Peyer's patch (tissue), 4 donors: ENCODE measurements around the gene ADK. TPM values are rescaled to one million over a fixed set of nuclear protein-coding genes. Genes with fewer than 3 reads are reported as not detected.

Experiments used
- DNase-seq, 3 donors: peaks; one replicate each; pipeline ENCODE4 v3.0.0-alpha.2; 2017 to 2019
- H3K27ac ChIP-seq, 4 donors: fragments of 200-600 bp; sonication (generic); one replicate each; pipeline ENCODE4 v1.5.1; 2016 to 2019
- H3K27me3 ChIP-seq, 2 donors: fragments of 200-600 bp; sonication (generic); one replicate each; pipeline ENCODE4 v1.5.1; 2019
- H3K36me3 ChIP-seq, 3 donors: fragments of 200-600 bp; sonication (generic); one replicate each; pipeline ENCODE4 v1.5.1; 2016 to 2019
- H3K4me1 ChIP-seq, 4 donors: fragments of 200-600 bp; sonication (generic); one replicate each; pipeline ENCODE4 v1.5.1; 2016 to 2019
- H3K4me3 ChIP-seq, 4 donors: fragments of 200-600 bp; sonication (generic); 1 replicate in 3 of 4; 2 replicates in 1 of 4; pipeline ENCODE4 v1.5.1; 2016 to 2019; ENCODE audit warnings: mild to moderate bottlenecking in 1 of 4
- H3K9me3 ChIP-seq, 4 donors: fragments of 200-600 bp; sonication (generic); one replicate each; pipeline ENCODE4 v1.5.1; 2016 to 2019; ENCODE audit warnings: mild to moderate bottlenecking in 1 of 4
- POLR2A ChIP-seq, 2 donors: fragments of 450-650 bp; IDR thresholded peaks; one replicate each; pipeline ENCODE4 v1.5.1; 2017; ENCODE audit warnings: antibody characterized with exemption in 2 of 2, mild to moderate bottlenecking in 2 of 2, moderate library complexity in 2 of 2
- total RNA-seq, 4 donors: library from RNA; depleted of rRNA; stranded (reverse); fragments of >200 nt; gene quantifications; one replicate each; pipeline ENCODE4 v1.1.0, GENCODE V29; 2016
- TF ChIP-seq, protein P1 (sequence below), 6 experiments: fragments of 450-650 bp in 4 of 6; fragments of 200-600 bp in 2 of 6; sonication (generic) in 1 of 6; IDR thresholded peaks; one replicate each; pipeline ENCODE4 v1.5.1; 2017 to 2019; ENCODE audit warnings: antibody characterized with exemption in 6 of 6, mild to moderate bottlenecking in 3 of 6, moderate library complexity in 1 of 6

The ADK gene
- total RNA-seq, 4 donors from 2014 or later: 7.4 to 50.3 (median 14.3) TPM

DNA sequence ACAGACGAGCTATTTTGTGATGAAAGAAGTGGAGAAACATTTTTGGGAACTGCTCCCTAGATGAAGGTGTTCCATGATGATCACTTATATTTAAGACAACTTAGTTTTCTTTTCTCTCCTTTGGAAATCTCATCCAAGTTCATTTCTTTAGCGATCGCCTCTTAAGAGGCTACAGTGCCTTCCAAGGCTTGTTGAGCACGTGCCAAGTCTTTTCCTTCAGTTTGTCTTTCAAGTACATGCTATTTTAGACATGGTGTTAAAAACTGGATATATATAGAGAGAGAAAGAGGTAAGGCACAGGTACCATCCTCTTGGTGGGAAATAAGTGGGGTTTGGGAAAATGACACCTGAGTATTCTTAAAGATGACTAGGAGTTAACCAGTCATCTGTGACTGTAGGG, 2.7 kb downstream of the ADK start:
- H3K27ac ChIP-seq: peak overlapping the region in 1 of 4 donors; percentile 16
- H3K36me3 ChIP-seq: no peaks in the 10 kb centered on the region
- no peak overlapping the region for H3K4me3 ChIP-seq
- no peak for DNase-seq
- H3K9me3 ChIP-seq: no peaks in the 10 kb centered on the region
- no peaks in the 10 kb centered on the region for H3K27me3 ChIP-seq
- peaks cover 0 to 34% (median 2%) of the 10 kb centered on the region in 4 donors for H3K4me1 ChIP-seq
- TF ChIP-seq, protein P1, sequence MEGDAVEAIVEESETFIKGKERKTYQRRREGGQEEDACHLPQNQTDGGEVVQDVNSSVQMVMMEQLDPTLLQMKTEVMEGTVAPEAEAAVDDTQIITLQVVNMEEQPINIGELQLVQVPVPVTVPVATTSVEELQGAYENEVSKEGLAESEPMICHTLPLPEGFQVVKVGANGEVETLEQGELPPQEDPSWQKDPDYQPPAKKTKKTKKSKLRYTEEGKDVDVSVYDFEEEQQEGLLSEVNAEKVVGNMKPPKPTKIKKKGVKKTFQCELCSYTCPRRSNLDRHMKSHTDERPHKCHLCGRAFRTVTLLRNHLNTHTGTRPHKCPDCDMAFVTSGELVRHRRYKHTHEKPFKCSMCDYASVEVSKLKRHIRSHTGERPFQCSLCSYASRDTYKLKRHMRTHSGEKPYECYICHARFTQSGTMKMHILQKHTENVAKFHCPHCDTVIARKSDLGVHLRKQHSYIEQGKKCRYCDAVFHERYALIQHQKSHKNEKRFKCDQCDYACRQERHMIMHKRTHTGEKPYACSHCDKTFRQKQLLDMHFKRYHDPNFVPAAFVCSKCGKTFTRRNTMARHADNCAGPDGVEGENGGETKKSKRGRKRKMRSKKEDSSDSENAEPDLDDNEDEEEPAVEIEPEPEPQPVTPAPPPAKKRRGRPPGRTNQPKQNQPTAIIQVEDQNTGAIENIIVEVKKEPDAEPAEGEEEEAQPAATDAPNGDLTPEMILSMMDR (IDR thresholded peaks at IDR 0.05): no peak
- no peak for TF ChIP-seq POLR2A (IDR thresholded peaks at IDR 0.05)

DNA sequence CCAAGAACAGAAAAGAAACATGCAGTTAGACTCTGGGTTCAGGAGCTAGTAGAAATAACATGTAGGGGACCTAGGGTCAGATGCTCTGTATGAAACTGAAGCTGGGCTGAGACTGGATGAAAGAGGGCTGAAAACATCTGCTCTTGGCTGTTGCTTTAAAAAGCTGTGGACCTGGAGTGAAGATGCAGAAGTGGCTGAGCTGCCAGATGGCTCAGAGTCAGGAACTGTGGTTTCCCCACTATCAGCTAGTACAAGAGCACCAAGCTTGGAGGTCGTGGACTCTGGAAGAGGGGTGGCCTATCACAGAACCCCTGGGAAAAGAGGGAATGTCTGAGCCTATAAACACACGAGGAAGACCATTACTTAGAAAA, 5.9 kb downstream of the ADK start:
- TF ChIP-seq, protein P1 (IDR thresholded peaks at IDR 0.05): no peak
- no peak for TF ChIP-seq POLR2A (IDR thresholded peaks at IDR 0.05)
- no peaks in the 10 kb centered on the region for H3K9me3 ChIP-seq
- no peaks in the 10 kb centered on the region for H3K27me3 ChIP-seq
- H3K4me3 ChIP-seq: no peak overlapping the region
- no peak for DNase-seq
- no peak overlapping the region for H3K27ac ChIP-seq
- H3K4me1 ChIP-seq: peaks cover 0 to 21% (median 0%) of the 10 kb centered on the region in 4 donors
- no peaks in the 10 kb centered on the region for H3K36me3 ChIP-seq

DNA sequence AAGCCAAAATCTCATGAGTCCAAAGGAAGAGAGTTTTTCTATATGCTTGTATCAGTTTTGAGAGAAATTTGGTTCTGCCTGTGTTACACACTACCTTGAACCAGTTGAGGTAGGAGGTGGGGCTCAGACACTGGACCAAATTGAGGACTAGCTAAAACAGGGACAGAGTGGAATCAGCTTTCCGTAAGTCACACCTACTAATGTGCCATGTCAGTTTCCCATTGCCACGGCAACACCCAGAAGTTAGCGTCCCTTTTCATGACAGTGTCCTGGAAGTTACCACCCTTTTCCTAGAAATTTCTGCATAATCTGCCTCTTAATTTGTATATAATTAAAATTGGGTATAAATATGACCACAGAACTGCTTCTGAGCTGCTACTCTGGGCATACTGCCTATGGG, 9.0 kb downstream of the ADK start:
- Histone ChIP-seq H3K9me3 (no peaks in the 10 kb centered on the region), H3K36me3 (no peaks in the 10 kb centered on the region), H3K27me3 (no peaks in the 10 kb centered on the region), H3K4me1 (peaks cover 0 to 6% (median 0%) of the 10 kb centered on the region in 4 donors), H3K27ac (no peak overlapping the region), H3K4me3 (no peak overlapping the region)
- DNase-seq: no peak
- no peak for TF ChIP-seq POLR2A (IDR thresholded peaks at IDR 0.05)
- TF ChIP-seq, protein P1 (IDR thresholded peaks at IDR 0.05): no peak

DNA sequence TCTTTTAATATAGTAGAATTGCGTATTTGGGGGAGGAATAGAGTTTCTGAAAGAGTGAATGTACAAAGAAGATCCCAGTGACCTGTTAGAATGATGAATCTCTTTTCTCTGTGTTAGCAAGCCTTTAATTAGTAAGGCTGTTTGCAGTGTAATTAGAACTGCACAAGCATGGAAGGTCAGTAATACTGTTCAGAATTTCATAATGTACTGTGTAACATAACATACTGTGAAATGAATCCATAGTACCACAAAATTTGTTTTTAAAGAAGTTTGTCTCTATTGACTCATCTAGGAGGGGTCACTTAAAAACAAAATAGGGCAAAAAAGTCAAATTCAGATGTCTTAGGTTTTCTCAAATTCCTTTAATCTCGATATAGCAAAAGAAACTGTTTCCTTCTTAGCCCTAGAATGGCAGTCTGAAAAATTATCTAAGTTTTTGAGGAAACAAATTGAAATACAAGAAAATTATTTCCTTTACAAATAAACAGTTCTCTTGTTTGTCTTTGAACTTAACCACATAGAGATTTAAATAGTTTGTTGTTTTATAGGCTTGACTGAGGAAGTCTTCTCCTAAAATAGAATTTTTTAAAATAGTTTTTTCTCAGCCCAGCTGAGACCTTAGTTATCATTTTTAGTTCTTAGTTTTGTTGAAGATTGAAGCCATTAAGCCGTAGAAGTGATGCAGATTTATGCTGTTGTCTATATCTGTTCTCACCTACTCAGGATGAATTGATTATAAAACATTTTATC, 12.5 kb downstream of the ADK start:
- no peak for DNase-seq
- Histone ChIP-seq H3K4me3 (no peak overlapping the region), H3K27me3 (no peaks in the 10 kb centered on the region), H3K9me3 (no peaks in the 10 kb centered on the region), H3K4me1 (no peaks in the 10 kb centered on the region), H3K27ac (no peak overlapping the region), H3K36me3 (no peaks in the 10 kb centered on the region)
- TF ChIP-seq, protein P1 (IDR thresholded peaks at IDR 0.05): no peak
- no peak for TF ChIP-seq POLR2A (IDR thresholded peaks at IDR 0.05)

DNA sequence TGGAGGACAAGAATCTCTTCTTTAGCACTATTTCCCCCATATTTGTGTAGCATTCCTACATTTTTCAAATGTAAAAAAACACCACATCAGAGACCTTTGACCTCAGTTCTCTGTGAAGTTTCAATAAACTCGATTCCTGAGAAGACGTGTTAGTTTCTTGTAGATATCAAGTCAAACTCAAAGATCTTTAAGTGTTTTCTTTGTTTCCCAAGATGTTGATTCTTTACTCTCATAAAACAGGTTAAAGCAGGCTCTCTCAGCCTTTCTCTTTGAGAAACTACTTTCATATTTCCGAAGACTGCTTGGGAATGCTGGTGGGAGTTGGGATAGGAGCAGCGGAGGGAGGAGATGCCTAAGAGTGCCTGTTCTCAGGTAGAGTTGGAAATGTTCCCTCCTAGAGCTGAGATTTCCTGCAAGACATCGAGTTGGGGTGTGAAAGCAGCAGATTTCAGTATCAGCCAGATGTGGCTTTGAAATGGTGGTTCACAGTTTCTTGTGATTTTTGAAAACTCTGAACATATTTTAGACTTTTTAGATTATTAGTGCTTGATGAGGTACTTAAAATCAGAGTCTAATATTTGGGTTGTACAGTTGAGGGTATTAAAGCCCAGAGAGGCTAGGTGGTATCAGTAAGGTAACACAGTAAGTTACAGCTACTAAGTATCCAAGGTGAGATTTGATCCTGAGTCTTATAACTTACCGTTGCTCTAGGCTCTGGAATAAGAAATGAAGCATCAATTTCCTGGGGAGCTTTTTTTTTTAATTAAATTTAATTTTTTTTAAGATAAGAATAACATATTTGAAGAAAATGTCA, 13.9 kb downstream of the ADK start:
- no peaks in the 10 kb centered on the region for H3K36me3 ChIP-seq
- no peaks in the 10 kb centered on the region for H3K4me1 ChIP-seq
- H3K27me3 ChIP-seq: no peaks in the 10 kb centered on the region
- peak overlapping the region in 1 of 4 donors; percentile 6 for H3K27ac ChIP-seq
- H3K9me3 ChIP-seq: no peaks in the 10 kb centered on the region
- no peak for DNase-seq
- no peak for TF ChIP-seq POLR2A (IDR thresholded peaks at IDR 0.05)
- TF ChIP-seq, protein P1 (IDR thresholded peaks at IDR 0.05): no peak
- no peak overlapping the region for H3K4me3 ChIP-seq
